Chondrocyte (in vitro differentiated cells): Measurements from ENCODE around the gene TREH. TPM values are rescaled to one million over a fixed set of nuclear protein-coding genes. Genes with fewer than 3 reads are reported as not detected.
"Not testable (repeated sequence)": the region's sequence is repeated elsewhere in the genome, so short reads cannot be mapped to it uniquely, and the experiment has no call there.

ENCODE experiments used
- DNase-seq: peaks from one replicate; pipeline ENCODE4 v3.0.0; 2021; ENCODE audit warnings: mixed read lengths, low spot score
- H3K27ac Mint-ChIP-seq: one replicate; pipeline ENCODE4 v1.8.0; 2021; ENCODE audit warnings: mild to moderate bottlenecking, moderate library complexity, mixed read lengths; ENCODE audit not compliant: unreplicated experiment
- H3K27me3 Mint-ChIP-seq: 2 replicates; pipeline ENCODE4 v1.8.0; 2021; ENCODE audit warnings: low read depth, mixed read lengths
- H3K36me3 Mint-ChIP-seq: 2 replicates; pipeline ENCODE4 v1.8.0; 2021; ENCODE audit warnings: low read depth, mixed read lengths
- H3K4me1 Mint-ChIP-seq: 2 replicates; pipeline ENCODE4 v1.8.0; 2021; ENCODE audit warnings: low read depth, mild to moderate bottlenecking, mixed read lengths
- H3K4me3 Mint-ChIP-seq: one replicate; pipeline ENCODE4 v1.8.0; 2021; ENCODE audit warnings: mild to moderate bottlenecking, moderate library complexity, mixed read lengths; ENCODE audit not compliant: unreplicated experiment
- H3K9me3 Mint-ChIP-seq: 2 replicates; pipeline ENCODE4 v1.8.0; 2021; ENCODE audit warnings: low read depth, mixed read lengths
- long read RNA-seq: library from polyadenylated mRNA; stranded (forward); transcript quantifications from one replicate; pipeline ENCODE4 v2.0.0, GENCODE V29; 2021
- total RNA-seq: library from RNA; stranded (reverse); gene quantifications from 3 replicates; pipeline ENCODE4 v1.2.1, GENCODE V29; 2021
- TF ChIP-seq, protein P1 (sequence below): fragments of 200-600 bp; sonication (generic); IDR thresholded peaks from 2 replicates; pipeline ENCODE4 v1.5.0; 2021; ENCODE audit warnings: antibody characterized with exemption, mild to moderate bottlenecking, moderate library complexity

TREH gene, protein sequence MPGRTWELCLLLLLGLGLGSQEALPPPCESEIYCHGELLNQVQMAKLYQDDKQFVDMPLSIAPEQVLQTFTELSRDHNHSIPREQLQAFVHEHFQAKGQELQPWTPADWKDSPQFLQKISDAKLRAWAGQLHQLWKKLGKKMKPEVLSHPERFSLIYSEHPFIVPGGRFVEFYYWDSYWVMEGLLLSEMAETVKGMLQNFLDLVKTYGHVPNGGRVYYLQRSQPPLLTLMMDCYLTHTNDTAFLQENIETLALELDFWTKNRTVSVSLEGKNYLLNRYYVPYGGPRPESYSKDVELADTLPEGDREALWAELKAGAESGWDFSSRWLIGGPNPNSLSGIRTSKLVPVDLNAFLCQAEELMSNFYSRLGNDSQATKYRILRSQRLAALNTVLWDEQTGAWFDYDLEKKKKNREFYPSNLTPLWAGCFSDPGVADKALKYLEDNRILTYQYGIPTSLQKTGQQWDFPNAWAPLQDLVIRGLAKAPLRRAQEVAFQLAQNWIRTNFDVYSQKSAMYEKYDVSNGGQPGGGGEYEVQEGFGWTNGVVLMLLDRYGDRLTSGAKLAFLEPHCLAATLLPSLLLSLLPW
- total RNA-seq = not detected in 3 replicates
- long read RNA-seq = 0 reads

DNA sequence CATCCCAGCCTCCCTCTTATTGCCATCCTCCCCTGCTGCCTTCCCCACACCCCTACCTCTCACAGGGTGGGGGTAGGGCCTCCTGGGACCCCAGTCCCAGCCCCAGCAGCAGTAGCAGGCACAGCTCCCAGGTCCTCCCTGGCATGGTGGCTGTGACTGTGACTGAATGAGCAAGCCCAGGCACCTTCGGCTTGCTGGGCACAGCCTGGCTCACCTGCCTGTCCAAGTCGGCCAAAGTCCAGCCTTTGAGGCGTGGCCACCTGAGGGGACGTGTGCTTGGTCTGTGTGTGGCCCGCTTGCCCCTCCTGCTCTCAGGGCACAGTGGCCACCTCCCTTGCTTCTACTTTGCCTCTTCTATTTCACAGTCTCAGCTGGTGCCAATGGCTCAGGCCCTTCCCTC is at the start of gene TREH:
Gene TREH, minus strand, starts transcription at position 168 of the 400 bp plus-strand sequence. Its CDS starts 23 bp downstream, at position 145.
- H3K36me3 Mint-ChIP-seq = no peaks in the 10 kb centered on the region
- peaks cover 7% of the 10 kb centered on the region for H3K27me3 Mint-ChIP-seq

GRCh38 chr11:118728112-118728511 is 48.7 kb upstream of the TREH start:
- not testable (repeated sequence) for DNase-seq, H3K4me1 Mint-ChIP-seq, H3K27ac Mint-ChIP-seq, H3K4me3 Mint-ChIP-seq, H3K36me3 Mint-ChIP-seq, H3K9me3 Mint-ChIP-seq
- H3K27me3 Mint-ChIP-seq = peaks cover 40% of the 10 kb centered on the region
- TF ChIP-seq, protein P1, sequence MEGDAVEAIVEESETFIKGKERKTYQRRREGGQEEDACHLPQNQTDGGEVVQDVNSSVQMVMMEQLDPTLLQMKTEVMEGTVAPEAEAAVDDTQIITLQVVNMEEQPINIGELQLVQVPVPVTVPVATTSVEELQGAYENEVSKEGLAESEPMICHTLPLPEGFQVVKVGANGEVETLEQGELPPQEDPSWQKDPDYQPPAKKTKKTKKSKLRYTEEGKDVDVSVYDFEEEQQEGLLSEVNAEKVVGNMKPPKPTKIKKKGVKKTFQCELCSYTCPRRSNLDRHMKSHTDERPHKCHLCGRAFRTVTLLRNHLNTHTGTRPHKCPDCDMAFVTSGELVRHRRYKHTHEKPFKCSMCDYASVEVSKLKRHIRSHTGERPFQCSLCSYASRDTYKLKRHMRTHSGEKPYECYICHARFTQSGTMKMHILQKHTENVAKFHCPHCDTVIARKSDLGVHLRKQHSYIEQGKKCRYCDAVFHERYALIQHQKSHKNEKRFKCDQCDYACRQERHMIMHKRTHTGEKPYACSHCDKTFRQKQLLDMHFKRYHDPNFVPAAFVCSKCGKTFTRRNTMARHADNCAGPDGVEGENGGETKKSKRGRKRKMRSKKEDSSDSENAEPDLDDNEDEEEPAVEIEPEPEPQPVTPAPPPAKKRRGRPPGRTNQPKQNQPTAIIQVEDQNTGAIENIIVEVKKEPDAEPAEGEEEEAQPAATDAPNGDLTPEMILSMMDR = peak; percentile 33

More for the DNA sequence above, at the start of gene TREH:
- no peaks in the 10 kb centered on the region for H3K9me3 Mint-ChIP-seq
- H3K4me1 Mint-ChIP-seq = no peaks in the 10 kb centered on the region
- no peak within 1 kb of the TSS for H3K27ac Mint-ChIP-seq
- TF ChIP-seq, protein P1 = no peak
- no peak for DNase-seq
- H3K4me3 Mint-ChIP-seq = no peak within 1 kb of the TSS

DNA sequence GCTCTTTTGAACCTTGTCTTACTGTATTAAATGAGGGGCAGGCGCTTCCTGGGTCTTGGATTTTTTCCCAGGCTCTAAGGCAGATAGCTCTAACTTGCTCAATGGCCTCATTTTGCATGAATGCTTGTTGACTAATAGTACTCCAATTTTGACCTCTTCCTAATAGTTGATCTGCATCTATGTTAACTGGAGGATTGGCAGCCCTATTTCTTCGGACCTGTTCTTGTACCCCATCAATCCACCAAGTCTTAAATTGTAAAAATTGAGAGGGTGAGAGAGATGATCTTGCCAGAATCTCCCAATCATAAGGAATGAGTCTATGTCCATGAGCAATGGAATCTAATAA is 48.2 kb upstream of the TREH start:
- not testable (repeated sequence) for H3K36me3 Mint-ChIP-seq, DNase-seq, H3K9me3 Mint-ChIP-seq, H3K4me1 Mint-ChIP-seq, H3K4me3 Mint-ChIP-seq, H3K27ac Mint-ChIP-seq
- H3K27me3 Mint-ChIP-seq = peaks cover 40% of the 10 kb centered on the region

- DNase-seq, H3K4me3 Mint-ChIP-seq, H3K9me3 Mint-ChIP-seq, H3K27ac Mint-ChIP-seq, H3K4me1 Mint-ChIP-seq, H3K36me3 Mint-ChIP-seq: not testable (repeated sequence)
- H3K27me3 Mint-ChIP-seq = peaks cover 40% of the 10 kb centered on the region
Observed at GRCh38 chr11:118727001-118727720, 47.7 kb upstream of the TREH start.

DNA sequence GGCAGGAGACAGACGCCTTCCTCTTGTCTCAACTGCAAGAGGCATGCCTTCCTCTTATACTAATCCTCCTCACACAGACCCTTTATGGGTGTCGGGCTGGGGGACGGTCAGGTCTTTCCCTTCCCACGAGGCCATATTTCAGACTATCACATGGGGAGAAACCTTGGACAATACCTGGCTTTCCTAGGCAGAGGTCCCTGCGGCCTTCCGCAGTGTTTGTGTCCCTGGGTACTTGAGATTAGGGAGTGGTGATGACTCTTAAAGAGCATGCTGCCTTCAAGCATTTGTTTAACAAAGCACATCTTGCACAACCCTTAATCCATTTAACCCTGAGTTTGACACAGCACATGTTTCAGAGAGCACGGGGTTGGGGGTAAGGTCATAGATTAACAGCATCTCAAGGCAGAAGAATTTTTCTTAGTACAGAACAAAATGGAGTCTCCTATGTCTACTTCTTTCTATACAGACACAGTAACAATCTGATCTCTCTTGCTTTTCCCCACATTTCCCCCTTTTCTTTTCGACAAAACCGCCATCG is 42.1 kb upstream of the TREH start:
- H3K27me3 Mint-ChIP-seq = peaks cover 19% of the 10 kb centered on the region
- H3K27ac Mint-ChIP-seq, H3K4me1 Mint-ChIP-seq, DNase-seq, H3K9me3 Mint-ChIP-seq, H3K4me3 Mint-ChIP-seq, H3K36me3 Mint-ChIP-seq: not testable (repeated sequence)

GRCh38 chr11:118720740-118721139 is 41.3 kb upstream of the TREH start:
- not testable (repeated sequence) for H3K9me3 Mint-ChIP-seq, H3K4me1 Mint-ChIP-seq, H3K4me3 Mint-ChIP-seq, DNase-seq, H3K27ac Mint-ChIP-seq, H3K36me3 Mint-ChIP-seq
- peaks cover 17% of the 10 kb centered on the region for H3K27me3 Mint-ChIP-seq

- not testable (repeated sequence) for H3K9me3 Mint-ChIP-seq, H3K36me3 Mint-ChIP-seq, DNase-seq, H3K27ac Mint-ChIP-seq, H3K4me1 Mint-ChIP-seq, H3K4me3 Mint-ChIP-seq
- peaks cover 17% of the 10 kb centered on the region for H3K27me3 Mint-ChIP-seq
Observed at GRCh38 chr11:118720078-118720477, 40.6 kb upstream of the TREH start.

DNA sequence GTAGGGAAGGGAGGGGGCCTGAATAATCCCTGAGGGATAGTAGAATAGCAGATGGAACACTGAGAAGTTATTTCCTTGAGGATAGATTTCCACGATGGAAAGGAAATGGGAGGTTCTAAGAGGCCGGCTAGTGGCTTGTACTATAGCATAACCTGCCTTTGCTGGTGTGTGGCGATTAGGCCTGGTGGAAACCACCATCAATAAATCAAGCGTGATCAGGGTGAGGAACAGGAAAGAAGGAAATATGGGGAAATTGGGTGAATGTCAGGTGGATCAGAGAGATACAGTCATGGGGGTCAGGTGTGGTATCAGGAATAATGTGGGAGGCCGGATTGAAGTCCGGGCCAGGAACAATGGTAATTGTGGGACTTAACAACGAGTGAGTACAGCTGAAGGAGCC is 39.1 kb upstream of the TREH start:
- not testable (repeated sequence) for H3K27ac Mint-ChIP-seq, H3K4me1 Mint-ChIP-seq, H3K9me3 Mint-ChIP-seq, H3K36me3 Mint-ChIP-seq, H3K4me3 Mint-ChIP-seq, DNase-seq
- peaks cover 17% of the 10 kb centered on the region for H3K27me3 Mint-ChIP-seq

GRCh38 chr11:118717733-118718132 is 38.3 kb upstream of the TREH start:
- not testable (repeated sequence) for H3K4me3 Mint-ChIP-seq, H3K9me3 Mint-ChIP-seq, H3K36me3 Mint-ChIP-seq, DNase-seq, H3K4me1 Mint-ChIP-seq, H3K27ac Mint-ChIP-seq
- H3K27me3 Mint-ChIP-seq = peaks cover 15% of the 10 kb centered on the region

- peaks cover 15% of the 10 kb centered on the region for H3K27me3 Mint-ChIP-seq
- not testable (repeated sequence) for H3K36me3 Mint-ChIP-seq, H3K4me1 Mint-ChIP-seq, H3K27ac Mint-ChIP-seq, H3K9me3 Mint-ChIP-seq, H3K4me3 Mint-ChIP-seq, DNase-seq
Observed at GRCh38 chr11:118717221-118717620, 37.8 kb upstream of the TREH start.
